GM23338 (cell line): ENCODE data around the gene MAG.

Experiments used
- CREB1 ChIP-seq: fragments of 250-450 bp; sonication (Bioruptor Pico); IDR thresholded peaks from 2 replicates; pipeline ENCODE4 v1.5.0; 2020; ENCODE audit warnings: low read depth, mild to moderate bottlenecking, moderate library complexity
- EZH2 ChIP-seq: fragments of 200-600 bp; sonication (generic); IDR thresholded peaks from one replicate; pipeline ENCODE4 v1.8.0; 2017; ENCODE audit warnings: antibody characterized with exemption, mild to moderate bottlenecking, low read depth; ENCODE audit not compliant: unreplicated experiment
- EZH2phosphoT487 ChIP-seq: fragments of 200-600 bp; sonication (generic); IDR thresholded peaks from one replicate; pipeline ENCODE4 v1.8.1; 2018; ENCODE audit warnings: antibody characterized with exemption; ENCODE audit not compliant: unreplicated experiment
- JUNB ChIP-seq: IDR thresholded peaks from one replicate; pipeline ENCODE4 v1.6.1; 2016; ENCODE audit warnings: antibody characterized with exemption; ENCODE audit not compliant: unreplicated experiment
- NANOG ChIP-seq: IDR thresholded peaks from 2 replicates; pipeline ENCODE4 v1.6.1; 2016; ENCODE audit warnings: antibody characterized with exemption, borderline replicate concordance
- POLR2AphosphoS5 ChIP-seq: IDR thresholded peaks from 2 replicates; pipeline ENCODE4 v1.6.1; 2016; ENCODE audit warnings: antibody characterized with exemption, low read depth
- ZNF331 ChIP-seq: fragments of 250-450 bp; sonication (Bioruptor Pico); IDR thresholded peaks from 2 replicates; pipeline ENCODE4 v1.5.0; 2020; ENCODE audit warnings: low read depth, mild to moderate bottlenecking, moderate library complexity
- TF ChIP-seq, protein P1 (sequence below), 2 experiments: fragments of 200-600 bp in 1 of 2; sonication (generic) in 1 of 2; conservative IDR thresholded peaks; 2 replicates each; pipeline versions ENCODE4 v1.5.1 to v1.6.1; 2016 to 2017; ENCODE audit warnings: antibody characterized with exemption in 2 of 2, low read depth in 2 of 2, mild to moderate bottlenecking in 2 of 2, moderate library complexity in 1 of 2
- TF ChIP-seq, protein P2 (sequence below): IDR thresholded peaks from one replicate; pipeline ENCODE4 v1.6.1; 2018; ENCODE audit warnings: antibody characterized with exemption; ENCODE audit not compliant: unreplicated experiment
- TF ChIP-seq, protein P3 (sequence below): fragments of 250-450 bp; sonication (Bioruptor Pico); IDR thresholded peaks from 2 replicates; pipeline ENCODE4 v1.5.0; 2020; ENCODE audit warnings: mild to moderate bottlenecking, moderate library complexity
- TF ChIP-seq, protein P4 (sequence below): IDR thresholded peaks from 2 replicates; pipeline ENCODE4 v1.6.1; 2016; ENCODE audit warnings: antibody characterized with exemption

DNA sequence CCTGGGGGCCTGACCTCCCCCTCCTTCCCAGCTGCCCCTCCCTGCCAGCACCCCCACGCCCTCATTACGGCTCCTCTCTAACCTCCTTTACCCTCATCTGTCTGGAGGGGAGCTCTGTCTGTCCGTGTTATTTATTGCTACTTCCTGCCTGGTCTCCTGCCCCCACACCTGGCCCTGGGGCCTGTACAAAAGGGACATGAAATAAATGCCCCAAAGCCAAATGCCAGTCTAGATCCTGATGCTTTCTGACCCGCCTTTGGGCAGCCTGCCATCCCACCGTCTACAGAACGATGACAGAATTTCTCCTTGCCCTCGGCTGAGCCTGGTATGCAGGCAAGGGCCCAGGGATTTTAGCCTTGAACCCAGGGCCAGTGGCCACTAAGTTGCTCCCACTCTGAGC is 21.6 kb downstream of the MAG start:
- no peak for TF ChIP-seq CREB1 (CRISPR knock-in tag)
- TF ChIP-seq POLR2AphosphoS5: no peak
- TF ChIP-seq, protein P1, sequence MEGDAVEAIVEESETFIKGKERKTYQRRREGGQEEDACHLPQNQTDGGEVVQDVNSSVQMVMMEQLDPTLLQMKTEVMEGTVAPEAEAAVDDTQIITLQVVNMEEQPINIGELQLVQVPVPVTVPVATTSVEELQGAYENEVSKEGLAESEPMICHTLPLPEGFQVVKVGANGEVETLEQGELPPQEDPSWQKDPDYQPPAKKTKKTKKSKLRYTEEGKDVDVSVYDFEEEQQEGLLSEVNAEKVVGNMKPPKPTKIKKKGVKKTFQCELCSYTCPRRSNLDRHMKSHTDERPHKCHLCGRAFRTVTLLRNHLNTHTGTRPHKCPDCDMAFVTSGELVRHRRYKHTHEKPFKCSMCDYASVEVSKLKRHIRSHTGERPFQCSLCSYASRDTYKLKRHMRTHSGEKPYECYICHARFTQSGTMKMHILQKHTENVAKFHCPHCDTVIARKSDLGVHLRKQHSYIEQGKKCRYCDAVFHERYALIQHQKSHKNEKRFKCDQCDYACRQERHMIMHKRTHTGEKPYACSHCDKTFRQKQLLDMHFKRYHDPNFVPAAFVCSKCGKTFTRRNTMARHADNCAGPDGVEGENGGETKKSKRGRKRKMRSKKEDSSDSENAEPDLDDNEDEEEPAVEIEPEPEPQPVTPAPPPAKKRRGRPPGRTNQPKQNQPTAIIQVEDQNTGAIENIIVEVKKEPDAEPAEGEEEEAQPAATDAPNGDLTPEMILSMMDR (conservative IDR thresholded peaks at IDR 0.05; ENCODE audit: low read depth in 2 of 2): no peak
- no peak for TF ChIP-seq EZH2
- TF ChIP-seq, protein P2, sequence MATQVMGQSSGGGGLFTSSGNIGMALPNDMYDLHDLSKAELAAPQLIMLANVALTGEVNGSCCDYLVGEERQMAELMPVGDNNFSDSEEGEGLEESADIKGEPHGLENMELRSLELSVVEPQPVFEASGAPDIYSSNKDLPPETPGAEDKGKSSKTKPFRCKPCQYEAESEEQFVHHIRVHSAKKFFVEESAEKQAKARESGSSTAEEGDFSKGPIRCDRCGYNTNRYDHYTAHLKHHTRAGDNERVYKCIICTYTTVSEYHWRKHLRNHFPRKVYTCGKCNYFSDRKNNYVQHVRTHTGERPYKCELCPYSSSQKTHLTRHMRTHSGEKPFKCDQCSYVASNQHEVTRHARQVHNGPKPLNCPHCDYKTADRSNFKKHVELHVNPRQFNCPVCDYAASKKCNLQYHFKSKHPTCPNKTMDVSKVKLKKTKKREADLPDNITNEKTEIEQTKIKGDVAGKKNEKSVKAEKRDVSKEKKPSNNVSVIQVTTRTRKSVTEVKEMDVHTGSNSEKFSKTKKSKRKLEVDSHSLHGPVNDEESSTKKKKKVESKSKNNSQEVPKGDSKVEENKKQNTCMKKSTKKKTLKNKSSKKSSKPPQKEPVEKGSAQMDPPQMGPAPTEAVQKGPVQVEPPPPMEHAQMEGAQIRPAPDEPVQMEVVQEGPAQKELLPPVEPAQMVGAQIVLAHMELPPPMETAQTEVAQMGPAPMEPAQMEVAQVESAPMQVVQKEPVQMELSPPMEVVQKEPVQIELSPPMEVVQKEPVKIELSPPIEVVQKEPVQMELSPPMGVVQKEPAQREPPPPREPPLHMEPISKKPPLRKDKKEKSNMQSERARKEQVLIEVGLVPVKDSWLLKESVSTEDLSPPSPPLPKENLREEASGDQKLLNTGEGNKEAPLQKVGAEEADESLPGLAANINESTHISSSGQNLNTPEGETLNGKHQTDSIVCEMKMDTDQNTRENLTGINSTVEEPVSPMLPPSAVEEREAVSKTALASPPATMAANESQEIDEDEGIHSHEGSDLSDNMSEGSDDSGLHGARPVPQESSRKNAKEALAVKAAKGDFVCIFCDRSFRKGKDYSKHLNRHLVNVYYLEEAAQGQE: no peak
- TF ChIP-seq JUNB: no peak
- TF ChIP-seq EZH2phosphoT487: no peak
- TF ChIP-seq NANOG: no peak
- TF ChIP-seq, protein P3, sequence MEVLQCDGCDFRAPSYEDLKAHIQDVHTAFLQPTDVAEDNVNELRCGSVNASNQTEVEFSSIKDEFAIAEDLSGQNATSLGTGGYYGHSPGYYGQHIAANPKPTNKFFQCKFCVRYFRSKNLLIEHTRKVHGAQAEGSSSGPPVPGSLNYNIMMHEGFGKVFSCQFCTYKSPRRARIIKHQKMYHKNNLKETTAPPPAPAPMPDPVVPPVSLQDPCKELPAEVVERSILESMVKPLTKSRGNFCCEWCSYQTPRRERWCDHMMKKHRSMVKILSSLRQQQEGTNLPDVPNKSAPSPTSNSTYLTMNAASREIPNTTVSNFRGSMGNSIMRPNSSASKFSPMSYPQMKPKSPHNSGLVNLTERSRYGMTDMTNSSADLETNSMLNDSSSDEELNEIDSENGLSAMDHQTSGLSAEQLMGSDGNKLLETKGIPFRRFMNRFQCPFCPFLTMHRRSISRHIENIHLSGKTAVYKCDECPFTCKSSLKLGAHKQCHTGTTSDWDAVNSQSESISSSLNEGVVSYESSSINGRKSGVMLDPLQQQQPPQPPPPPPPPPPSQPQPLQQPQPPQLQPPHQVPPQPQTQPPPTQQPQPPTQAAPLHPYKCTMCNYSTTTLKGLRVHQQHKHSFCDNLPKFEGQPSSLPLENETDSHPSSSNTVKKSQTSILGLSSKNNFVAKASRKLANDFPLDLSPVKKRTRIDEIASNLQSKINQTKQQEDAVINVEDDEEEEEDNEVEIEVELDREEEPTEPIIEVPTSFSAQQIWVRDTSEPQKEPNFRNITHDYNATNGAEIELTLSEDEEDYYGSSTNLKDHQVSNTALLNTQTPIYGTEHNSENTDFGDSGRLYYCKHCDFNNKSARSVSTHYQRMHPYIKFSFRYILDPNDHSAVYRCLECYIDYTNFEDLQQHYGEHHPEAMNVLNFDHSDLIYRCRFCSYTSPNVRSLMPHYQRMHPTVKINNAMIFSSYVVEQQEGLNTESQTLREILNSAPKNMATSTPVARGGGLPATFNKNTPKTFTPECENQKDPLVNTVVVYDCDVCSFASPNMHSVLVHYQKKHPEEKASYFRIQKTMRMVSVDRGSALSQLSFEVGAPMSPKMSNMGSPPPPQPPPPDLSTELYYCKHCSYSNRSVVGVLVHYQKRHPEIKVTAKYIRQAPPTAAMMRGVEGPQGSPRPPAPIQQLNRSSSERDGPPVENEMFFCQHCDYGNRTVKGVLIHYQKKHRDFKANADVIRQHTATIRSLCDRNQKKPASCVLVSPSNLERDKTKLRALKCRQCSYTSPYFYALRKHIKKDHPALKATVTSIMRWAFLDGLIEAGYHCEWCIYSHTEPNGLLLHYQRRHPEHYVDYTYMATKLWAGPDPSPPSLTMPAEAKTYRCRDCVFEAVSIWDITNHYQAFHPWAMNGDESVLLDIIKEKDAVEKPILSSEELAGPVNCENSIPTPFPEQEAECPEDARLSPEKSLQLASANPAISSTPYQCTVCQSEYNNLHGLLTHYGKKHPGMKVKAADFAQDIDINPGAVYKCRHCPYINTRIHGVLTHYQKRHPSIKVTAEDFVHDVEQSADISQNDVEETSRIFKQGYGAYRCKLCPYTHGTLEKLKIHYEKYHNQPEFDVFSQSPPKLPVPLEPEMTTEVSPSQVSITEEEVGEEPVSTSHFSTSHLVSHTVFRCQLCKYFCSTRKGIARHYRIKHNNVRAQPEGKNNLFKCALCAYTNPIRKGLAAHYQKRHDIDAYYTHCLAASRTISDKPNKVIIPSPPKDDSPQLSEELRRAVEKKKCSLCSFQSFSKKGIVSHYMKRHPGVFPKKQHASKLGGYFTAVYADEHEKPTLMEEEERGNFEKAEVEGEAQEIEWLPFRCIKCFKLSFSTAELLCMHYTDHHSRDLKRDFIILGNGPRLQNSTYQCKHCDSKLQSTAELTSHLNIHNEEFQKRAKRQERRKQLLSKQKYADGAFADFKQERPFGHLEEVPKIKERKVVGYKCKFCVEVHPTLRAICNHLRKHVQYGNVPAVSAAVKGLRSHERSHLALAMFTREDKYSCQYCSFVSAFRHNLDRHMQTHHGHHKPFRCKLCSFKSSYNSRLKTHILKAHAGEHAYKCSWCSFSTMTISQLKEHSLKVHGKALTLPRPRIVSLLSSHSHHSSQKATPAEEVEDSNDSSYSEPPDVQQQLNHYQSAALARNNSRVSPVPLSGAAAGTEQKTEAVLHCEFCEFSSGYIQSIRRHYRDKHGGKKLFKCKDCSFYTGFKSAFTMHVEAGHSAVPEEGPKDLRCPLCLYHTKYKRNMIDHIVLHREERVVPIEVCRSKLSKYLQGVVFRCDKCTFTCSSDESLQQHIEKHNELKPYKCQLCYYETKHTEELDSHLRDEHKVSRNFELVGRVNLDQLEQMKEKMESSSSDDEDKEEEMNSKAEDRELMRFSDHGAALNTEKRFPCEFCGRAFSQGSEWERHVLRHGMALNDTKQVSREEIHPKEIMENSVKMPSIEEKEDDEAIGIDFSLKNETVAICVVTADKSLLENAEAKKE (CRISPR knock-in tag): no peak
- TF ChIP-seq, protein P4, sequence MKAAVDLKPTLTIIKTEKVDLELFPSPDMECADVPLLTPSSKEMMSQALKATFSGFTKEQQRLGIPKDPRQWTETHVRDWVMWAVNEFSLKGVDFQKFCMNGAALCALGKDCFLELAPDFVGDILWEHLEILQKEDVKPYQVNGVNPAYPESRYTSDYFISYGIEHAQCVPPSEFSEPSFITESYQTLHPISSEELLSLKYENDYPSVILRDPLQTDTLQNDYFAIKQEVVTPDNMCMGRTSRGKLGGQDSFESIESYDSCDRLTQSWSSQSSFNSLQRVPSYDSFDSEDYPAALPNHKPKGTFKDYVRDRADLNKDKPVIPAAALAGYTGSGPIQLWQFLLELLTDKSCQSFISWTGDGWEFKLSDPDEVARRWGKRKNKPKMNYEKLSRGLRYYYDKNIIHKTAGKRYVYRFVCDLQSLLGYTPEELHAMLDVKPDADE: no peak
- TF ChIP-seq ZNF331: no peak
